Measurements from ENCODE around the gene FAM83E.

- no peak for TF ChIP-seq FOXM1 (IDR thresholded peaks at IDR 0.05; ENCODE audit: borderline replicate concordance)
- TF ChIP-seq SUZ12 (IDR thresholded peaks at IDR 0.05) = no peak
- TF ChIP-seq SP1 (IDR thresholded peaks at IDR 0.05) = no peak
- no peak for TF ChIP-seq LEF1 (IDR thresholded peaks at IDR 0.05; ENCODE audit: borderline replicate concordance)
Observed at GRCh38 chr19:48664476-48664875, 49.6 kb upstream of the FAM83E start.
